Activated naive CD8-positive, alpha-beta T cell treated with anti-CD3 and anti-CD28 coated beads, Interleukin-2, amount 50 U/mL, for 24 hours (primary cell): ENCODE data around the gene MRPS14.
"Not testable (repeated sequence)": the region's sequence is repeated elsewhere in the genome, so short reads cannot be mapped to it uniquely, and the experiment has no call there.

Experiments
- ATAC-seq: fragments of 150-1000 bp; cut with Tn5 transposase; one replicate; pipeline ENCODE4 v1.10.0; 2021
- DNase-seq: peaks from one replicate; pipeline ENCODE4 v3.0.0; 2021
- H3K27ac Mint-ChIP-seq: one replicate; pipeline ENCODE4 v1.8.0; 2021; ENCODE audit warnings: mild to moderate bottlenecking, mixed read lengths
- H3K27me3 Mint-ChIP-seq: one replicate; pipeline ENCODE4 v1.8.0; 2021; ENCODE audit warnings: mixed read lengths
- H3K36me3 Mint-ChIP-seq: one replicate; pipeline ENCODE4 v1.8.0; 2021; ENCODE audit warnings: low read depth, mixed read lengths
- H3K4me1 Mint-ChIP-seq: one replicate; pipeline ENCODE4 v1.8.0; 2021; ENCODE audit warnings: mixed read lengths
- H3K4me3 Mint-ChIP-seq: one replicate; pipeline ENCODE4 v1.8.0; 2021; ENCODE audit warnings: mild to moderate bottlenecking, moderate library complexity, mixed read lengths
- H3K9me3 Mint-ChIP-seq: one replicate; pipeline ENCODE4 v1.8.0; 2021; ENCODE audit warnings: mixed read lengths

The MRPS14 gene

DNA sequence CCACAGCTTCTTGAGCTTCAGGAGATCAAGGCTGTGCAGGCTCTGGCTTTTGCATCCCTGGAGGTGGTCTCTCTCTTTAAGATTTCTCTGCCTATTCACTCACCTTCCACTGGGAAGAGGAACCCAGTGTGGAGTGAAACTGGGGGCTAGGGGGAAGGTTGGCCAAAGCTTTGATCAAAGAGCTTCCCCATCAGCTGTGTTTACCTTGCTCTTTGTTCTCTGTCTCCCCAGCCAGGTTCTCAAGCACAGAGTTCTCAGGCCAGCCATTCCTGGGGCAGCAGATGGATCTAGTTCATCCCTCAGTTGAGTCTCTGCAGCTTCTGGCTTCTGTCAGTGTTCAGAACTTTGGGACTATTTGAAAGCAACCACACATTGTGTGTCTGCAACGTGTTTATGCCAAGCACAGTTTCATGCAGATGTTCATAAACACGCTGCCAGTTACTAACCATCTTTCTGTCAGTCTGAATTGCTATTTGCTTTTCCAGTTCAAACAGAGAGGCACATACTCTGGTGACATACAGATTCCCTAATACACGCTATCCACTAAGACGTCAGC, 17.2 kb upstream of the MRPS14 start:
- Mint-ChIP-seq H3K27ac (no peak overlapping the region), H3K4me1 (peaks cover 2% of the 10 kb centered on the region), H3K36me3 (no peaks in the 10 kb centered on the region), H3K27me3 (no peaks in the 10 kb centered on the region), H3K4me3 (no peak overlapping the region), H3K9me3 (no peaks in the 10 kb centered on the region)
- no peak for DNase-seq
- no peak for ATAC-seq

GRCh38 chr1:175037416-175037815, 14.2 kb upstream of the MRPS14 start:
- ATAC-seq = no peak
- no peaks in the 10 kb centered on the region for H3K9me3 Mint-ChIP-seq
- peaks cover 2% of the 10 kb centered on the region for H3K4me1 Mint-ChIP-seq
- H3K27me3 Mint-ChIP-seq = no peaks in the 10 kb centered on the region
- no peak overlapping the region for H3K4me3 Mint-ChIP-seq
- DNase-seq = no peak
- H3K36me3 Mint-ChIP-seq = no peaks in the 10 kb centered on the region
- H3K27ac Mint-ChIP-seq = no peak overlapping the region

- H3K9me3 Mint-ChIP-seq = no peaks in the 10 kb centered on the region
- no peak overlapping the region for H3K27ac Mint-ChIP-seq
- H3K4me1 Mint-ChIP-seq = peaks cover 2% of the 10 kb centered on the region
- ATAC-seq (no peak), DNase-seq (no peak)
- H3K4me3 Mint-ChIP-seq = no peak overlapping the region
- H3K36me3 Mint-ChIP-seq = no peaks in the 10 kb centered on the region
- H3K27me3 Mint-ChIP-seq = no peaks in the 10 kb centered on the region
These were observed 13.3 kb upstream of the MRPS14 start for GRCh38 chr1:175036476-175036875.

GRCh38 chr1:175035865-175036264, 12.6 kb upstream of the MRPS14 start:
- ATAC-seq (no peak), DNase-seq (no peak)
- H3K9me3 Mint-ChIP-seq = no peaks in the 10 kb centered on the region
- H3K36me3 Mint-ChIP-seq = no peaks in the 10 kb centered on the region
- peaks cover 2% of the 10 kb centered on the region for H3K4me1 Mint-ChIP-seq
- H3K27me3 Mint-ChIP-seq = no peaks in the 10 kb centered on the region
- H3K4me3 Mint-ChIP-seq = no peak overlapping the region
- no peak overlapping the region for H3K27ac Mint-ChIP-seq

GRCh38 chr1:175034775-175035174, 11.6 kb upstream of the MRPS14 start:
- Mint-ChIP-seq H3K36me3 (no peaks in the 10 kb centered on the region), H3K27ac (no peak overlapping the region), H3K27me3 (no peaks in the 10 kb centered on the region), H3K9me3 (no peaks in the 10 kb centered on the region), H3K4me3 (no peak overlapping the region), H3K4me1 (peaks cover 2% of the 10 kb centered on the region)
- DNase-seq (no peak), ATAC-seq (no peak)

DNA sequence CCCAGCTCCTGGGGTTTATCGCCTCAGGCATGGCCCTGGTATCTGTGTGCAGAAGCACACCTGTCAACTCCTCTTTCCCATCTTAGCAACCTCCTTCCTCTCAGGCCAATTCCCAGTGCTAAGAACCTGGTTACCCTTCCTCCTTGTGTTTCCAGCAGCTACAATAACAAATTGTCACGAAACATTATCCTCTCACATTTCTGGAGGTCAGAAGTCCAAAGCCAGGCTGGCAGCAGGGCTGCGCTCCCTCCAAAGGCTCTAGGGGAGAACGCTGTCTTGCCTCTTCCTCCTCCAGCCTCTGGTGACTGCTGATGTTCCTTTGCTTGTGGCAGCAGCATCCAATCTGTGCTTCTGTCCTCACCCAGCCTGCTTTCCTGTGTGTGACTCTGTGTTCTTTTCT, 10.7 kb upstream of the MRPS14 start:
- Mint-ChIP-seq H3K9me3 (no peaks in the 10 kb centered on the region), H3K4me3 (no peak overlapping the region), H3K27ac (no peak overlapping the region), H3K4me1 (peaks cover 9% of the 10 kb centered on the region), H3K27me3 (no peaks in the 10 kb centered on the region), H3K36me3 (no peaks in the 10 kb centered on the region)
- DNase-seq (no peak), ATAC-seq (no peak)

GRCh38 chr1:175024773-175025172, 1.5 kb upstream of the MRPS14 start:
- Mint-ChIP-seq H3K27ac (peak overlapping the region; percentile 92), H3K4me3 (peak overlapping the region; percentile 48), H3K27me3 (no peaks in the 10 kb centered on the region), H3K9me3 (peaks cover 6% of the 10 kb centered on the region), H3K36me3 (peaks cover 5% of the 10 kb centered on the region), H3K4me1 (peaks cover 31% of the 10 kb centered on the region)
- DNase-seq (no peak), ATAC-seq (no peak)

- H3K36me3 Mint-ChIP-seq, H3K27me3 Mint-ChIP-seq, ATAC-seq, H3K9me3 Mint-ChIP-seq, DNase-seq: not testable (repeated sequence)
- peak overlapping the region; percentile 91 for H3K4me3 Mint-ChIP-seq
- peaks cover 26% of the 10 kb centered on the region for H3K4me1 Mint-ChIP-seq
- peak overlapping the region; percentile 92 for H3K27ac Mint-ChIP-seq
These were observed 657 bp upstream of the MRPS14 start for GRCh38 chr1:175023922-175024242.

DNA sequence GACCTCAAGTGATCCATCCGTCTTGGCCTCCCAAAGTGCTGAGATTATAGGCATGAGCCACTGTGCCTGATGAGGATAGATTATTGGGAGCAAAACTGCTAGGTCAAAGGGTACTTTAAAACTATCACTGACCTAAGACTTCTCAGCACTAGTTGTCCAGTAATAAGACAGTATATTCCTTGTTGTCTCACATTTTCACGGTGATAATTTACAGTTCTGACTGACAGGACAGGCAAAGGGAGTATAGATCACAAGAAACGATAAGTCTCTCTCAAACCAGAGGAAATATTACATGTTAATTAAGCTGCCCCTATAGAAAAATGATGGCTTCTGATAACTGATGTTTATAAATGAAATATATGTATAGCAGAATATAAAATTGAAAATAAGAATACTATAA, 3.7 kb downstream of the MRPS14 start:
- Mint-ChIP-seq H3K9me3 (peaks cover 2% of the 10 kb centered on the region), H3K4me1 (peaks cover 31% of the 10 kb centered on the region), H3K36me3 (peaks cover 23% of the 10 kb centered on the region), H3K27me3 (no peaks in the 10 kb centered on the region), H3K27ac (no peak overlapping the region), H3K4me3 (no peak overlapping the region)
- no peak for ATAC-seq
- DNase-seq = no peak

- H3K27ac Mint-ChIP-seq = peak overlapping the region; percentile 44
- DNase-seq (no peak), ATAC-seq (no peak)
- H3K4me1 Mint-ChIP-seq = peaks cover 6% of the 10 kb centered on the region
- no peak overlapping the region for H3K4me3 Mint-ChIP-seq
- H3K36me3 Mint-ChIP-seq = peaks cover 50% of the 10 kb centered on the region
- H3K9me3 Mint-ChIP-seq = no peaks in the 10 kb centered on the region
- no peaks in the 10 kb centered on the region for H3K27me3 Mint-ChIP-seq
These were observed 8.0 kb downstream of the MRPS14 start for GRCh38 chr1:175015243-175015642.

- ATAC-seq (no peak), DNase-seq (no peak)
- Mint-ChIP-seq H3K9me3 (no peaks in the 10 kb centered on the region), H3K4me3 (no peak overlapping the region), H3K27me3 (no peaks in the 10 kb centered on the region), H3K4me1 (peaks cover 8% of the 10 kb centered on the region), H3K36me3 (peaks cover 64% of the 10 kb centered on the region), H3K27ac (peak overlapping the region; percentile 56)
These were observed 9.8 kb downstream of the MRPS14 start for GRCh38 chr1:175013445-175013844.

DNA sequence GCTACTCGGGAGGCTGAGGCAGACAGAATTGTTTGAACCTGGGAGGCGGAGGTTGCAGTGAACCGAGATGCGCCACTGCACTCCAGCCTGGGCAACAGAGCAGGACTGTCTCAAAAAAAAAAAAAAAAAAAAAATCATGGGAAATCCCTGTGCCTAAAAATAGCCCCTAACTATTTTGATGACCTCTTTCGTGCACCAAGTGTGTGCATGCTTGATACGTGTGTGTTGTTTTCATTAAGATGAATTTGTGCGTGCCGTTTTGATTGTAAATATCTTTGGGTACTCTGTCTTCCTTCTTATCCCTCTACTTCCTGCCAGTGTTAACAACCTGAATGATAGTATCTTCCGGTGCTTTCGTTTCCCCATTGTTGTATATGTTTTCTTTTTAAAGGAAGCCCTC, 13.7 kb downstream of the MRPS14 start:
- no peaks in the 10 kb centered on the region for H3K27me3 Mint-ChIP-seq
- no peak for DNase-seq
- H3K4me1 Mint-ChIP-seq = peaks cover 20% of the 10 kb centered on the region
- no peaks in the 10 kb centered on the region for H3K9me3 Mint-ChIP-seq
- no peak for ATAC-seq
- peak overlapping the region; percentile 40 for H3K27ac Mint-ChIP-seq
- H3K36me3 Mint-ChIP-seq = peaks cover 72% of the 10 kb centered on the region
- no peak overlapping the region for H3K4me3 Mint-ChIP-seq

DNA sequence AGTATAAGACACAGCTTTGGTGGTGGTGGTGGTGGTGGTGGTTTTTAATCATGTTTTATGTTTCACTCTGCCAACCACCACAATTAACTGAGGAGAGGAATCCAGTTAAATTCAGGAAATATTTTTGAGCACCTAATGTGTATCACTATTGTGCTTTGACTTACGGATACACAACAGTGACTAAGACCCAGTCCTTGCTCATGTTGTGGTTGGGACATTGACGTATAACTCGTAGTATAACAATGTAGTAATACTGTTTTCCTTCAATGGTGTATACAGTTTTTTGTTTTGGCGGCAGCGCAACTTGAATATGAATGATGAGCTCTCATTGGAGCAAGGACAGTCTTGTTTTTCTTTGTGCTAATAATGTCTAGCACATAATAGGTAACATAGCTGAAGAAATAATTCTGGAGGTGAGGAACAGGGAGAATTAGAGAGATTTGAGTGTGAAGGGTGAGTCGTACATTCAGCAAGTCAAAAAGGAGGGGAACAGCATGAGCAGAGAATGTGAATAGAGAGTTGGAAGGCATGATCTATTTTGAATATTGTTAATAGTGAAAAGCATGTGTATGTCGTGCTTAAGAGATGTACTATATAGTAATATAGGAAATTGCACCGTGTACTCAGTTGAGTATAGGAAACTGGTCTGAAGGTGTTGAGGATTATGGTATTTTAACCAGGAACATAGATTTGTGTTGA, 18.0 kb downstream of the MRPS14 start:
- Mint-ChIP-seq H3K9me3 (no peaks in the 10 kb centered on the region), H3K27ac (peak overlapping the region; percentile 43), H3K4me1 (peaks cover 59% of the 10 kb centered on the region), H3K36me3 (peaks cover 69% of the 10 kb centered on the region), H3K4me3 (no peak overlapping the region), H3K27me3 (no peaks in the 10 kb centered on the region)
- no peak for DNase-seq
- peak; percentile 35 for ATAC-seq

DNA sequence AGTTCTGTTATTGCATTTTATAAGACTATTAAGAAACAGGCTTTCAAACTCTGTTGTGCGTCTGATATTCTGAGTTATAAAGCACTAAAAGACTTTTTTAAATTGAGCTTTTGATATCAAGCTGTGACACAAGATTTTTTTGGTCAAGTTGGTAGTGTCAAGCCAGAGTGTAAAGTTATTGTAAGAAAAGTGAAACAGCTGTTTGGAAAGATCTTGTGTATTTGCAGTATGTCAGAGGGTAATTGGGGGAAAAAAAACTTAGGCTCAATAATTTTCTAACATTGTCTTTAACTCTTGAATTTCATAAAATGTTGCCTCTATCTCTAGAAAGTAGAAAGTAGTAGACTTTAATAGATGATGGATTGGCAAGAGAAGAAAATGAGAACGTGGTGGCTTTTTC, 19.7 kb downstream of the MRPS14 start:
- no peaks in the 10 kb centered on the region for H3K9me3 Mint-ChIP-seq
- DNase-seq = no peak
- no peaks in the 10 kb centered on the region for H3K27me3 Mint-ChIP-seq
- peaks cover 57% of the 10 kb centered on the region for H3K36me3 Mint-ChIP-seq
- ATAC-seq = no peak
- peak overlapping the region; percentile 58 for H3K4me3 Mint-ChIP-seq
- peaks cover 55% of the 10 kb centered on the region for H3K4me1 Mint-ChIP-seq
- H3K27ac Mint-ChIP-seq = peak overlapping the region; percentile 77

DNA sequence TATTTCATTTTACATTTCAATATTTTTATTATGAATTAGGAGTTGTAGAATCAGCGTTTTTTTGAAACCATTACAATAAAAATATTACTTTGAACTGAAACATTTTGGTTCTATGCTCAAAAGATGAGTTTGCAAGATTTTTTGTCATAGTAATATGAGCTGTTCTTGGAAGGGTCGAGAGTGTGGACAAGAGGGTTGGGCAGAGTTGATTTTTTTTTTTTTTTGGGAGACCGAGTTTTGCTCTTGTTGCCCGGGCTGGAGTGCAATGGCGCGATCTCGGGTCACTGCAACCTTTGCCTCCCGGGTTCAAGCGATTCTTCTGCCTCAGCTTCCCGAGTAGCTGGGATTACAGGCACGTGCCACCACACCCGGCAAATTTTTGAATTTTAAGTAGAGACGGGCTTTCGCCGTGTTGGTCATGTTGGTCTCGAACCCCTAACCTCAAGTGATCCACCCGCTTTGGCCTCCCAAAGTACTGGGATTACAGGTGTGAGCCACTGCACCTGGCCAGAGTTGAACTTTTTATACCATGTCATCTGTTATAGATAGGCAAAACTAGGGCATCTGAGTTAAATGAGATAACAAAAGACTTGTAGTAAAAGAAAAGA, 20.2 kb downstream of the MRPS14 start:
- ATAC-seq (no peak), DNase-seq (no peak)
- Mint-ChIP-seq H3K36me3 (peaks cover 52% of the 10 kb centered on the region), H3K27ac (peak overlapping the region; percentile 72), H3K4me3 (peak overlapping the region; percentile 58), H3K9me3 (no peaks in the 10 kb centered on the region), H3K4me1 (peaks cover 54% of the 10 kb centered on the region), H3K27me3 (no peaks in the 10 kb centered on the region)
